ENCODE measurements around the gene RBM44. TPM values are rescaled to one million over a fixed set of nuclear protein-coding genes. Genes with fewer than 3 reads are reported as not detected.

Gene RBM44
- total RNA-seq, 1 experiment from 2014 or later, result 0.14 TPM

DNA sequence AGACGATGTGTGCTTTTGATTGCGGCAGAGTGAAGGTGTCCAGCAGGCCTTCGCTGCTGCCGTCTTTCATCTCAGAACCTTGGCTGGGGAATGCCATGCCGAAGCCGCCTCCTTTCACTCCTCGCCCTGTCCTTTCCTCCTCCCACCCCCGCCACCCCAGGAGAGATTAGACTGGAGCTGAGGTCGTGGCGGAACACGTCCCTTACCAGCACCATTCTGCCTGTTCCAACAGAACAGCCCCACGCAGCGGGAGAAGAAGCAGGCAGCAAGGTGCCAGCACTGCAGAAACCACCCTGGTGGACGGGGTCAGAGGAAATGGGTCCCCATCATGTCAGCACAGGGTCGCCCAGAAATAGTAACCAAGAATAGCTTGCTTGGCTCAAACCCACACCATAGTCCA lies 24.8 kb upstream of the RBM44 start:
- Histone ChIP-seq H3K4me3 (ENCODE audit: low read depth, low read length) (no peak overlapping the region), H3K36me3 (ENCODE audit: control insufficient read depth, insufficient read depth, low read length) (no peaks in the 10 kb centered on the region), H3K9me3 (no peaks in the 10 kb centered on the region), H3K27me3 (replicated peaks; ENCODE audit: control insufficient read depth, insufficient read depth, low read length) (no peaks in the 10 kb centered on the region), H3K4me1 (no peaks in the 10 kb centered on the region)
- ChIA-PET CTCF (no interaction called here), POLR2A (no interaction called here)
- Mint-ChIP-seq H3K27ac (ENCODE audit: unreplicated experiment) (no peak overlapping the region), H3K4me3 (ENCODE audit: unreplicated experiment) (no peak overlapping the region), H3K27me3 (ENCODE audit: insufficient read depth, unreplicated experiment) (no peaks in the 10 kb centered on the region), H3K36me3 (ENCODE audit: insufficient read depth, unreplicated experiment) (peaks cover 35% of the 10 kb centered on the region), H3K9me3 (ENCODE audit: unreplicated experiment) (no peaks in the 10 kb centered on the region), H3K4me1 (ENCODE audit: low read depth, unreplicated experiment) (no peaks in the 10 kb centered on the region)
- DNase-seq, result no peak
- TF ChIP-seq, protein P1, sequence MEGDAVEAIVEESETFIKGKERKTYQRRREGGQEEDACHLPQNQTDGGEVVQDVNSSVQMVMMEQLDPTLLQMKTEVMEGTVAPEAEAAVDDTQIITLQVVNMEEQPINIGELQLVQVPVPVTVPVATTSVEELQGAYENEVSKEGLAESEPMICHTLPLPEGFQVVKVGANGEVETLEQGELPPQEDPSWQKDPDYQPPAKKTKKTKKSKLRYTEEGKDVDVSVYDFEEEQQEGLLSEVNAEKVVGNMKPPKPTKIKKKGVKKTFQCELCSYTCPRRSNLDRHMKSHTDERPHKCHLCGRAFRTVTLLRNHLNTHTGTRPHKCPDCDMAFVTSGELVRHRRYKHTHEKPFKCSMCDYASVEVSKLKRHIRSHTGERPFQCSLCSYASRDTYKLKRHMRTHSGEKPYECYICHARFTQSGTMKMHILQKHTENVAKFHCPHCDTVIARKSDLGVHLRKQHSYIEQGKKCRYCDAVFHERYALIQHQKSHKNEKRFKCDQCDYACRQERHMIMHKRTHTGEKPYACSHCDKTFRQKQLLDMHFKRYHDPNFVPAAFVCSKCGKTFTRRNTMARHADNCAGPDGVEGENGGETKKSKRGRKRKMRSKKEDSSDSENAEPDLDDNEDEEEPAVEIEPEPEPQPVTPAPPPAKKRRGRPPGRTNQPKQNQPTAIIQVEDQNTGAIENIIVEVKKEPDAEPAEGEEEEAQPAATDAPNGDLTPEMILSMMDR (IDR thresholded peaks at IDR 0.05; ENCODE audit: insufficient read depth in 1 of 2, low read depth in 1 of 2, low read length in 1 of 2, severe bottlenecking in 1 of 2, unreplicated experiment in 1 of 2), result no peak
- no TSS peak for BruUV-seq (replicated peaks)
- intact Hi-C loops (cut with micrococcal nuclease; ENCODE audit: unreplicated experiment), result loop anchor here (1.0 kb wide), 1 partner anchor 262 kb away; no protein-coding TSS in a partner anchor

DNA sequence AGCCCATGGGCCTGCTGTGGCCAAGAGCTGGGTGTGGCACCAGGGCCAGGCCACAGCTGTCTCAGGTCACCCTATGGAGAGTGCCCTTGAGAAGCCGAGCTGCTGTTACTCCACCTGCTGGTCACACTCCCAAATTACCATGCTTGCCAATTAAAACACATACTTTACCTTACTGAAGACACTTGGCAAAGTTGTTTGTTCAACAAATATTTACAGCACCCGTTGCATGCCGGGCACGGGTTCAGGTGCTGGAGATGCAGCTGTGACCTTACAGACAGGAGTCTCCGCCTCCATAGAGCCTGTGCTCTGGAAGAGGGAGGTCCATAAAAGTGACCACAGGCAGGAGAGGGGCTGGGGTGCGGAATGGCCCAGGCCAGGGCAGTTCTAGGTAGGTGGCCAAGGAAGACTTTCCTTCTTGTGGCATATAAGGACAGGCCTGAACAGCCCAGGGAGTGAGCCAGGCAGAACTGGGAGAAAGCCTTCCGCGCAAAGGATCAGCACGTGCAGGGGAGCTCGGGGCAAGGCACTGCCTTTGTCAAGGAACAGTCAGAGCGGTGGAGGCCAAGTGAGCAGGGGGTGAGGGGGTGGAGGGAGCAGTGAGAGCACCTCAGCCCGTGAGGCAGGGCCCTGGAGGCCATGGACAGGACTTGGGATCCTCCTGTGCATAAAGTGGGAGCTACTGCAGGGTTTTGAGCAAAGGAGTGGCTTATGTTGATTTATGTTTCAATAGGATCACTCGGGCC lies 23.6 kb upstream of the RBM44 start:
- no peaks in the 10 kb centered on the region for H3K27me3 ChIP-seq (replicated peaks; ENCODE audit: control insufficient read depth, insufficient read depth, low read length)
- H3K9me3 ChIP-seq, result no peaks in the 10 kb centered on the region
- ChIA-PET POLR2A (no interaction called here), CTCF (interaction anchor here (0.6 to 1.4 kb wide), 5 partner anchors 170 to 262 kb away, joined by 3 to 13 read pairs (median 4); no protein-coding TSS in a partner anchor)
- H3K27me3 Mint-ChIP-seq (ENCODE audit: insufficient read depth, unreplicated experiment), result no peaks in the 10 kb centered on the region
- H3K36me3 ChIP-seq (ENCODE audit: control insufficient read depth, insufficient read depth, low read length), result no peaks in the 10 kb centered on the region
- no peaks in the 10 kb centered on the region for H3K4me1 ChIP-seq
- no peaks in the 10 kb centered on the region for H3K9me3 Mint-ChIP-seq (ENCODE audit: unreplicated experiment)
- H3K27ac Mint-ChIP-seq (ENCODE audit: unreplicated experiment), result no peak overlapping the region
- H3K4me3 ChIP-seq (ENCODE audit: low read depth, low read length), result no peak overlapping the region
- no peaks in the 10 kb centered on the region for H3K4me1 Mint-ChIP-seq (ENCODE audit: low read depth, unreplicated experiment)
- DNase-seq, result peak; percentile 60 to 61
- H3K4me3 Mint-ChIP-seq (ENCODE audit: unreplicated experiment), result no peak overlapping the region
- H3K36me3 Mint-ChIP-seq (ENCODE audit: insufficient read depth, unreplicated experiment), result peaks cover 40% of the 10 kb centered on the region
- intact Hi-C loops (cut with micrococcal nuclease; ENCODE audit: unreplicated experiment), result loop anchor here (1.0 kb wide), 1 partner anchor 263 kb away; no protein-coding TSS in a partner anchor
- TF ChIP-seq, protein P1 (IDR thresholded peaks at IDR 0.05; ENCODE audit: insufficient read depth in 1 of 2, low read depth in 1 of 2, low read length in 1 of 2, severe bottlenecking in 1 of 2, unreplicated experiment in 1 of 2), result peak; percentile 54 to 56
- no TSS peak for BruUV-seq (replicated peaks)

GRCh38 chr2:237779521-237779920 lies 19.1 kb upstream of the RBM44 start:
- Mint-ChIP-seq H3K27ac (ENCODE audit: unreplicated experiment) (no peak overlapping the region), H3K4me1 (ENCODE audit: low read depth, unreplicated experiment) (no peaks in the 10 kb centered on the region), H3K36me3 (ENCODE audit: insufficient read depth, unreplicated experiment) (peaks cover 33% of the 10 kb centered on the region), H3K9me3 (ENCODE audit: unreplicated experiment) (no peaks in the 10 kb centered on the region), H3K27me3 (ENCODE audit: insufficient read depth, unreplicated experiment) (no peaks in the 10 kb centered on the region), H3K4me3 (ENCODE audit: unreplicated experiment) (no peak overlapping the region)
- Histone ChIP-seq H3K9me3 (no peaks in the 10 kb centered on the region), H3K36me3 (ENCODE audit: control insufficient read depth, insufficient read depth, low read length) (no peaks in the 10 kb centered on the region), H3K4me1 (no peaks in the 10 kb centered on the region), H3K4me3 (ENCODE audit: low read depth, low read length) (no peak overlapping the region), H3K27me3 (replicated peaks; ENCODE audit: control insufficient read depth, insufficient read depth, low read length) (no peaks in the 10 kb centered on the region)
- no peak for DNase-seq
- TF ChIP-seq, protein P1 (IDR thresholded peaks at IDR 0.05; ENCODE audit: insufficient read depth in 1 of 2, low read depth in 1 of 2, low read length in 1 of 2, severe bottlenecking in 1 of 2, unreplicated experiment in 1 of 2), result no peak
- no TSS peak for BruUV-seq (replicated peaks)
- intact Hi-C loops (cut with micrococcal nuclease; ENCODE audit: unreplicated experiment), result no loop called here
- ChIA-PET CTCF (interaction anchor here (0.6 kb wide), 1 partner anchor 39 kb away, joined by 3 read pairs; no protein-coding TSS in a partner anchor), POLR2A (no interaction called here)
